NCI-H128 (cell line): ENCODE measurements around the gene SERINC3.

Experiments
- DNase-seq: peaks from one replicate; lab custom pipeline; 2025; ENCODE audit not compliant: unreplicated experiment; lab: John Stamatoyannopoulos, UW

The SERINC3 gene

GRCh38 chr20:44467289-44467883, 54.5 kb downstream of the SERINC3 start:
- no peak for DNase-seq

GRCh38 chr20:44465001-44465560, 56.8 kb downstream of the SERINC3 start:
- no peak for DNase-seq

- DNase-seq = no peak
Measured at GRCh38 chr20:44464514-44464913, 57.4 kb downstream of the SERINC3 start.

- DNase-seq = no peak
Measured at GRCh38 chr20:44463466-44463865, 58.4 kb downstream of the SERINC3 start.

- no peak for DNase-seq
Measured at GRCh38 chr20:44461803-44462174, 60.1 kb downstream of the SERINC3 start.

- DNase-seq = no peak
Measured at GRCh38 chr20:44461142-44461802, 60.6 kb downstream of the SERINC3 start.

GRCh38 chr20:44460795-44461141, 61.1 kb downstream of the SERINC3 start:
- DNase-seq = no peak

GRCh38 chr20:44459271-44459670, 62.6 kb downstream of the SERINC3 start:
- DNase-seq = no peak

- no peak for DNase-seq
Measured at GRCh38 chr20:44457016-44457415, 64.9 kb downstream of the SERINC3 start.

GRCh38 chr20:44456611-44457010, 65.3 kb downstream of the SERINC3 start:
- no peak for DNase-seq

GRCh38 chr20:44455126-44455525, 66.7 kb downstream of the SERINC3 start:
- DNase-seq = no peak

- no peak for DNase-seq
Measured at GRCh38 chr20:44454306-44454963, 67.4 kb downstream of the SERINC3 start.

- no peak for DNase-seq
Measured at GRCh38 chr20:44450903-44451450, 70.9 kb downstream of the SERINC3 start.

- no peak for DNase-seq
Measured at GRCh38 chr20:44450281-44450889, 71.5 kb downstream of the SERINC3 start.

- no peak for DNase-seq
Measured at GRCh38 chr20:44449864-44450263, 72.0 kb downstream of the SERINC3 start.

GRCh38 chr20:44448753-44449546, 72.9 kb downstream of the SERINC3 start:
- DNase-seq = no peak

GRCh38 chr20:44447827-44448419, 73.9 kb downstream of the SERINC3 start:
- no peak for DNase-seq
